ENCODE data around the gene DCXR. TPM values are rescaled to one million over a fixed set of nuclear protein-coding genes. Genes with fewer than 3 reads are reported as not detected.
A peak's percentile ranks its signal among the peaks of the same experiment; 100 is the strongest.

DCXR gene
- 100 to 1,000 TPM in 1 of 6 experiments, 10 to 100 TPM in 5; 73.4 to 100 (median 84.8) TPM for total RNA-seq (2021; fragmentation: NEBNext Ultra II Directional; extraction: Animal tissue kit (Norgen Biotek cat#: 25700))
- long read RNA-seq, transcript DCXR-201 (8 exons, 887 nt), result major isoform, 83 of 121 reads
- long read RNA-seq, partial matches to known transcripts, result 13 of 121 reads
- long read RNA-seq, other reads (novel, unspliced or antisense), result 14 of 121 reads

DNA sequence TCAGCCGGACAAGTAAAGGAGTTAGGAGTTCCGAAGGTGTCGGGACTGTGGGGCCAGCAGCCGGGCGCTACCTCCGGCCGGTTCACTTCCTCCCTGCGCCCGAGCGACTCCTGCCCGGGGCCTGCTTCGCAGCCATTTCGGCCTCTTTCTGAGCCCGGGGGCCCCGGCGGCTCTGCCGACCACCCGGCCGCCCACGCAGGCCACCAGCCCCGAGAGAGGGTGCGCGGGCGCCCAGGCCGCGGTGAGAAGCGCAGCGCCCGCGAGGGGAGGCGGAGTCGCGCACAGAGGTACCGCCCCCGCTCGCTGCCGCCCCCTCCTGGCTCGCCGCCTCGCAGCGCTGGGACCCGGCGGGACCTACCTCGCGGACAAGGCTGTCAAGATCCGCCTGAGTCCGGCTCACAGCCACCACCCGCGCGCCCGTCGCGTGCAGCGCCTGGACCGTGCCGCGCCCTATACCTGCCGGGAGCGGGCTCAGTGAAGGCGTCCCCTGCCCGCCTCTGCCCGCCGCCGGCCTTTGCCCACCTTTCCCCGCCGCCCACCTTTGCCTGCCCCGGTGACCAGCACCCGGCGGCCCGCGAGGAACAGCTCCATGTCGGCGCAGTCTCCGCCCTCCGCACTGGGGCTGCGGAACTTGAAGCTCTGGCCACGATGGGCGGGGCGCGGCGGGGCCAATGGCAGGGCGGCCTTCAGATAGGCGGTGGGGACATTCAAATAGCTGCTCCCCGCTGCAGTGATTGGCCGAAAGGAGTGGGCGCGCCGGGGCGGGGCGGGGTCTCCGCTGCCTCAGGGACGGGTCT is at the start of gene DCXR:
Gene DCXR, minus strand, starts transcription at position 606 of the 797 bp plus-strand sequence. Its CDS starts 15 bp downstream, at position 591.
- TF ChIP-seq, protein P1, sequence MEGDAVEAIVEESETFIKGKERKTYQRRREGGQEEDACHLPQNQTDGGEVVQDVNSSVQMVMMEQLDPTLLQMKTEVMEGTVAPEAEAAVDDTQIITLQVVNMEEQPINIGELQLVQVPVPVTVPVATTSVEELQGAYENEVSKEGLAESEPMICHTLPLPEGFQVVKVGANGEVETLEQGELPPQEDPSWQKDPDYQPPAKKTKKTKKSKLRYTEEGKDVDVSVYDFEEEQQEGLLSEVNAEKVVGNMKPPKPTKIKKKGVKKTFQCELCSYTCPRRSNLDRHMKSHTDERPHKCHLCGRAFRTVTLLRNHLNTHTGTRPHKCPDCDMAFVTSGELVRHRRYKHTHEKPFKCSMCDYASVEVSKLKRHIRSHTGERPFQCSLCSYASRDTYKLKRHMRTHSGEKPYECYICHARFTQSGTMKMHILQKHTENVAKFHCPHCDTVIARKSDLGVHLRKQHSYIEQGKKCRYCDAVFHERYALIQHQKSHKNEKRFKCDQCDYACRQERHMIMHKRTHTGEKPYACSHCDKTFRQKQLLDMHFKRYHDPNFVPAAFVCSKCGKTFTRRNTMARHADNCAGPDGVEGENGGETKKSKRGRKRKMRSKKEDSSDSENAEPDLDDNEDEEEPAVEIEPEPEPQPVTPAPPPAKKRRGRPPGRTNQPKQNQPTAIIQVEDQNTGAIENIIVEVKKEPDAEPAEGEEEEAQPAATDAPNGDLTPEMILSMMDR (IDR thresholded peaks at IDR 0.05), result peak; percentile 89
- H3K27ac Mint-ChIP-seq, result peak within 1 kb of the TSS; percentile 93
- H3K4me3 Mint-ChIP-seq, result peak within 1 kb of the TSS; percentile 86
- H3K27me3 Mint-ChIP-seq (ENCODE audit: insufficient read depth), result no peaks in the 10 kb centered on the region; the same call in 1 of the 2 replicates
- H3K4me1 Mint-ChIP-seq (ENCODE audit: low read depth), result peaks cover 17% of the 10 kb centered on the region
- H3K36me3 Mint-ChIP-seq (ENCODE audit: low read depth), result peaks cover 6% of the 10 kb centered on the region; the same call in 1 of the 2 replicates
- H3K9me3 Mint-ChIP-seq, result no peaks in the 10 kb centered on the region
- DNase-seq, result peak; percentile 89

DNA sequence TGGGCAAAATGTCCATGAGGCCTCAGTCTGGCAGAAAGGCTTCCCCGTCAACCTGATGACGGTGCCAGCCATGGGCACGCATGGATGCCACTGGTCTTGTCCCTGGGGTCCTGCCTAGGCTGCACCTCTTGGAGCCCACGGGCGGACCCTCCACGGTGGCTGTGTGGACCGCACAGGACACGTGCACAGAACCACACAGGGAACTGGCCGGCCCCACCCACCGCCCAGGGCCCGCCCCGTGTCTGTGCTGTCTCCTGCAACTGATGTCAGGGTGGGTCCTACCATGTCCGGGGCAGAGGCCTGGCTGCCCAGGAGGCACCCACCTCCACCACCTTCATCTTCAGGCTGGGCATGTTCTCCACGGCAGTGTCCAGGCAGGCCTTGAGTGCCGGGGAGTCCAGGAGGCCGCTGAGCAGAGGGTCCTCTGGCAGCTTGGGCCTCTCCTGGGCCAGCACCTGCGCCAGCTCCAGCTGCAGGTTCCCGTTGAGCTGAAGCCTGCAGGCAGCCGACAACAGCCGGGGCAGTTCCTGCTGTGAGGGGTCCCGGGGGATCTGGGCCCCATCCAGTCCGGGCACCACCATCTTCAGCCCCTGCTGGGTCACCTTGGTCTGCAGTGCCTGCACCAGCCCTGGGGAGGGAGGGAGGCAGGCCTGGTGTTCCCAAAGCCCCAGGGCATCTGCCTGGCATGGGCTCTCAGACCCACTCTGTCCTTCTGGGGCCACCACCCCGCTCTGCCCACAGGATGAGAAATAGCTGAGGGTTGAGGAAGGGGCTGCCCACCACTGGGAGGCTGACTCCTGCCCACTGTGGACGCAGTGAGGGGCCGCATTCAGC is 48.7 kb upstream of the DCXR start:
- Mint-ChIP-seq H3K27ac (no peak overlapping the region), H3K9me3 (no peaks in the 10 kb centered on the region), H3K4me3 (no peak overlapping the region), H3K36me3 (ENCODE audit: low read depth) (no peaks in the 10 kb centered on the region), H3K27me3 (ENCODE audit: insufficient read depth) (peaks cover 3% of the 10 kb centered on the region; the same call in 1 of the 2 replicates), H3K4me1 (ENCODE audit: low read depth) (no peaks in the 10 kb centered on the region)
- TF ChIP-seq, protein P1 (IDR thresholded peaks at IDR 0.05), result no peak
- DNase-seq, result no peak

- no peaks in the 10 kb centered on the region for H3K9me3 Mint-ChIP-seq
- no peaks in the 10 kb centered on the region for H3K4me1 Mint-ChIP-seq (ENCODE audit: low read depth)
- H3K27me3 Mint-ChIP-seq (ENCODE audit: insufficient read depth), result peaks cover 3% of the 10 kb centered on the region; the same call in 1 of the 2 replicates
- TF ChIP-seq, protein P1 (IDR thresholded peaks at IDR 0.05), result no peak
- no peak overlapping the region for H3K27ac Mint-ChIP-seq
- no peak for DNase-seq
- no peaks in the 10 kb centered on the region for H3K36me3 Mint-ChIP-seq (ENCODE audit: low read depth)
- no peak overlapping the region for H3K4me3 Mint-ChIP-seq
Measured at GRCh38 chr17:82085031-82085861, 47.7 kb upstream of the DCXR start.

DNA sequence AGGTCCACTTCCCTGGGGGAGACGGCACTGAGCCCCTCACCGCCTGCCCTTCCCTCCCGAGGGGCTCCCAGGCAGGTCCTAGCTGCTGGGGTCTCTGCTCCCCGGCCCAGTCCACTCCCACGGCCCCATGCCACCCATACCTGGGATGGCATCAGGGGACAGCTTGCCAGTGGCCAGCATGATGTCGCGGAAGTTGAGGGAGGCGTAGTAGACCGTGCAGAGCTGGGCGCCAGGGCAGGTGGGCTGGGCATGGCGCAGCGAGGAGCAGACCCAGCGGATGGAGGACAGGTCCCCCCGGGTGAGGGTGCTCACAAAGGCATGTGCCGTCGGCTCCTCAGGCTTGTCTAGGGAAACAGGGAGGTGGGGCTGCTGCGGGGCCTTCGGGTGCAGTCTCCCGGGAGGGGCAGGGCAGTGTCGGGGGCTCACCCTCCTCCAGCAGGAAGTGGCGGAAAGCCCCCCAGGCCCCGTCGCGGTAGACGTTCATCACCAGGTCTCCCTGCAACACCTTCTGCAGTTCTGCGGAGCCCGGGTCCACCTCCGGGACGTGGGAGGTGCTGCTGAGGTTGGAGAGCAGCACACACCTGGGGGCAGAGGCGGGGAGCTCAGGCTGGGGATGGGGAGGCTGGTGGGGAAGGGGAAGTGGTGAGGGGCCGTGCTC is 47.0 kb upstream of the DCXR start:
- Mint-ChIP-seq H3K4me3 (no peak overlapping the region), H3K27me3 (ENCODE audit: insufficient read depth) (peaks cover 3% of the 10 kb centered on the region; the same call in 1 of the 2 replicates), H3K9me3 (no peaks in the 10 kb centered on the region)

More for the DNA sequence above, 47.0 kb upstream of the DCXR start:
- H3K4me1 Mint-ChIP-seq (ENCODE audit: low read depth), result no peaks in the 10 kb centered on the region
- DNase-seq, result no peak
- H3K27ac Mint-ChIP-seq, result no peak overlapping the region
- H3K36me3 Mint-ChIP-seq (ENCODE audit: low read depth), result peaks cover 4% of the 10 kb centered on the region; the same call in 1 of the 2 replicates
- TF ChIP-seq, protein P1 (IDR thresholded peaks at IDR 0.05), result no peak
